ENCODE results near the gene CCDC138.

Gene CCDC138

GRCh38 chr2:108852375-108852774 lies 65.8 kb downstream of the CCDC138 start:
- Histone ChIP-seq H3K9me3 (ENCODE audit: insufficient read depth, low read depth, low read length) (no peaks in the 10 kb centered on the region), H4K8ac (ENCODE audit: low read depth, low read length) (no peak overlapping the region), H3K18ac (ENCODE audit: low read length) (no peak overlapping the region), H2BK120ac (ENCODE audit: insufficient read depth, low read length, poor library complexity) (no peak overlapping the region), H2BK12ac (ENCODE audit: low read length) (no peak overlapping the region), H3K79me1 (ENCODE audit: low read length) (no peaks in the 10 kb centered on the region), H3K14ac (ENCODE audit: low read length) (no peak overlapping the region), H4K12ac (ENCODE audit: low read depth, low read length) (no peak overlapping the region), H3K23ac (ENCODE audit: low read length) (no peak overlapping the region), H3K27me3 (ENCODE audit: insufficient read depth, low read length) (no peaks in the 10 kb centered on the region), H3K9ac (ENCODE audit: low read length) (no peak overlapping the region), H3K36me3 (ENCODE audit: control insufficient read depth in 1 of 2, insufficient read depth in 2 of 2, low read length in 2 of 2) (peaks cover 0 to 6% of the 10 kb centered on the region in 2 experiments), H2AFZ (ENCODE audit: insufficient read depth, low read length, poor library complexity) (no peak overlapping the region), H3K79me2 (ENCODE audit: control insufficient read depth, insufficient read depth, low read length, poor library complexity) (no peaks in the 10 kb centered on the region), H3K4me1 (ENCODE audit: control insufficient read depth in 1 of 2, insufficient read depth in 2 of 2, low read length in 2 of 2) (peaks cover 2 to 3% of the 10 kb centered on the region in 2 experiments), H3K27ac (ENCODE audit: low read depth, low read length) (no peak overlapping the region), H4K91ac (ENCODE audit: low read depth, low read length) (no peak overlapping the region), H3K4me3 (ENCODE audit: low read depth, low read length) (no peak overlapping the region), H3K4ac (ENCODE audit: low read depth, low read length) (no peak overlapping the region), H2AK5ac (ENCODE audit: low read length) (no peak overlapping the region), H3K4me2 (ENCODE audit: low read length) (no peak overlapping the region), H2BK5ac (ENCODE audit: low read depth, low read length, poor library complexity) (no peak overlapping the region)
- no CpG with 5 or more reads among the region's 3 CpGs for WGBS (ENCODE audit: extremely low coverage, insufficient coverage, insufficient read length)
- no peak for DNase-seq

- H2AFZ ChIP-seq (ENCODE audit: insufficient read depth, low read length, poor library complexity) = no peak overlapping the region
- H3K4ac ChIP-seq (ENCODE audit: low read depth, low read length) = no peak overlapping the region
- H3K79me2 ChIP-seq (ENCODE audit: control insufficient read depth, insufficient read depth, low read length, poor library complexity) = no peaks in the 10 kb centered on the region
- H3K4me2 ChIP-seq (ENCODE audit: low read length) = no peak overlapping the region
- no peaks in the 10 kb centered on the region for H3K79me1 ChIP-seq (ENCODE audit: low read length)
- H4K91ac ChIP-seq (ENCODE audit: low read depth, low read length) = no peak overlapping the region
- no peak overlapping the region for H3K14ac ChIP-seq (ENCODE audit: low read length)
- no peak overlapping the region for H4K8ac ChIP-seq (ENCODE audit: low read depth, low read length)
- no peaks in the 10 kb centered on the region for H3K9me3 ChIP-seq (ENCODE audit: insufficient read depth, low read depth, low read length)
- H3K4me3 ChIP-seq (ENCODE audit: low read depth, low read length) = no peak overlapping the region
- H4K12ac ChIP-seq (ENCODE audit: low read depth, low read length) = no peak overlapping the region
- no peak overlapping the region for H3K9ac ChIP-seq (ENCODE audit: low read length)
- no peak overlapping the region for H2BK120ac ChIP-seq (ENCODE audit: insufficient read depth, low read length, poor library complexity)
- peaks cover 3 to 6% of the 10 kb centered on the region in 2 experiments for H3K36me3 ChIP-seq (ENCODE audit: control insufficient read depth in 1 of 2, insufficient read depth in 2 of 2, low read length in 2 of 2)
- H3K18ac ChIP-seq (ENCODE audit: low read length) = no peak overlapping the region
- no peak overlapping the region for H2BK5ac ChIP-seq (ENCODE audit: low read depth, low read length, poor library complexity)
- no peak overlapping the region for H3K23ac ChIP-seq (ENCODE audit: low read length)
- peak; percentile 73 to 77 for DNase-seq
- no CpG with 5 or more reads among the region's 2 CpGs for WGBS (ENCODE audit: extremely low coverage, insufficient coverage, insufficient read length)
- no peak overlapping the region for H2BK12ac ChIP-seq (ENCODE audit: low read length)
- no peak overlapping the region for H2AK5ac ChIP-seq (ENCODE audit: low read length)
- H3K27ac ChIP-seq (ENCODE audit: low read depth, low read length) = no peak overlapping the region
- H3K4me1 ChIP-seq (ENCODE audit: control insufficient read depth in 1 of 2, insufficient read depth in 2 of 2, low read length in 2 of 2) = peaks cover 2 to 3% of the 10 kb centered on the region in 2 experiments
- no peaks in the 10 kb centered on the region for H3K27me3 ChIP-seq (ENCODE audit: insufficient read depth, low read length)
Observed at GRCh38 chr2:108853421-108853820, 66.8 kb downstream of the CCDC138 start.

GRCh38 chr2:108854484-108854883 lies 67.9 kb downstream of the CCDC138 start:
- Histone ChIP-seq H2AK5ac (ENCODE audit: low read length) (no peak overlapping the region), H3K4me2 (ENCODE audit: low read length) (no peak overlapping the region)

DNA sequence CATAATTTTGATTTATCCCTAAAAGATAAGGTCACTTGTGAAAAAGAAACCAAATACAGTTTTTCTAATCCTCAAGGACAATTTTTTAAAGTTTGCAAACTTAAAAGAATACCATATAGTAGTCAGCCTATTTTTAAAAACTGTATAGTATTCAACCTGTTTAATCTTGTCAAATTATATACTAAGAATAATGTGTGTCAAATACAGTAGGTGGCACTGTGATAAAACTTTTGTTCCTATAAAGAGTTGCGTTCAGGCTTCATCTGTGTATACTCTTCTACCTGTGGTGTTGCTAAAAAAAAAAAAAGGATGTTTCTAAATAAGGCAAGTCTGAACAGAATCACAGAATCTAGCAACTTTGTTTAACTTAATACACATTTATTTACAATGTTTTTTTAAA lies 68.6 kb downstream of the CCDC138 start:
- Histone ChIP-seq H3K9ac (ENCODE audit: low read length) (no peak overlapping the region), H3K4me3 (ENCODE audit: low read depth, low read length) (no peak overlapping the region), H2AFZ (ENCODE audit: insufficient read depth, low read length, poor library complexity) (no peak overlapping the region), H2BK12ac (ENCODE audit: low read length) (no peak overlapping the region), H3K9me3 (ENCODE audit: insufficient read depth, low read depth, low read length) (no peaks in the 10 kb centered on the region), H4K91ac (ENCODE audit: low read depth, low read length) (no peak overlapping the region), H3K27ac (ENCODE audit: low read depth, low read length) (no peak overlapping the region), H3K79me2 (ENCODE audit: control insufficient read depth, insufficient read depth, low read length, poor library complexity) (no peaks in the 10 kb centered on the region), H3K4me2 (ENCODE audit: low read length) (no peak overlapping the region), H3K36me3 (ENCODE audit: control insufficient read depth in 1 of 2, insufficient read depth in 2 of 2, low read length in 2 of 2) (peaks cover 3 to 6% of the 10 kb centered on the region in 2 experiments), H3K14ac (ENCODE audit: low read length) (no peak overlapping the region), H3K79me1 (ENCODE audit: low read length) (no peaks in the 10 kb centered on the region), H3K18ac (ENCODE audit: low read length) (no peak overlapping the region), H3K27me3 (ENCODE audit: insufficient read depth, low read length) (no peaks in the 10 kb centered on the region), H3K23ac (ENCODE audit: low read length) (no peak overlapping the region), H4K12ac (ENCODE audit: low read depth, low read length) (no peak overlapping the region), H3K4ac (ENCODE audit: low read depth, low read length) (no peak overlapping the region), H2BK5ac (ENCODE audit: low read depth, low read length, poor library complexity) (no peak overlapping the region), H2BK120ac (ENCODE audit: insufficient read depth, low read length, poor library complexity) (no peak overlapping the region), H4K8ac (ENCODE audit: low read depth, low read length) (no peak overlapping the region), H2AK5ac (ENCODE audit: low read length) (no peak overlapping the region), H3K4me1 (ENCODE audit: control insufficient read depth in 1 of 2, insufficient read depth in 2 of 2, low read length in 2 of 2) (peaks cover 2 to 3% of the 10 kb centered on the region in 2 experiments)
- no CpG with 5 or more reads among the region's 1 CpG for WGBS (ENCODE audit: extremely low coverage, insufficient coverage, insufficient read length)
- DNase-seq = peak in 1 of 2 donors; percentile 54

More at GRCh38 chr2:108854484-108854883, 67.9 kb downstream of the CCDC138 start:
- Histone ChIP-seq H3K9me3 (ENCODE audit: insufficient read depth, low read depth, low read length) (no peaks in the 10 kb centered on the region), H2BK5ac (ENCODE audit: low read depth, low read length, poor library complexity) (no peak overlapping the region), H4K91ac (ENCODE audit: low read depth, low read length) (no peak overlapping the region), H4K8ac (ENCODE audit: low read depth, low read length) (no peak overlapping the region), H3K4me1 (ENCODE audit: control insufficient read depth in 1 of 2, insufficient read depth in 2 of 2, low read length in 2 of 2) (peaks cover 2 to 3% of the 10 kb centered on the region in 2 experiments), H3K4me3 (ENCODE audit: low read depth, low read length) (no peak overlapping the region), H3K9ac (ENCODE audit: low read length) (no peak overlapping the region), H3K14ac (ENCODE audit: low read length) (no peak overlapping the region), H4K12ac (ENCODE audit: low read depth, low read length) (no peak overlapping the region), H2BK12ac (ENCODE audit: low read length) (no peak overlapping the region), H2BK120ac (ENCODE audit: insufficient read depth, low read length, poor library complexity) (no peak overlapping the region), H3K27ac (ENCODE audit: low read depth, low read length) (no peak overlapping the region), H3K18ac (ENCODE audit: low read length) (no peak overlapping the region), H3K27me3 (ENCODE audit: insufficient read depth, low read length) (no peaks in the 10 kb centered on the region), H3K79me2 (ENCODE audit: control insufficient read depth, insufficient read depth, low read length, poor library complexity) (no peaks in the 10 kb centered on the region), H3K4ac (ENCODE audit: low read depth, low read length) (no peak overlapping the region), H3K36me3 (ENCODE audit: control insufficient read depth in 1 of 2, insufficient read depth in 2 of 2, low read length in 2 of 2) (peaks cover 3 to 6% of the 10 kb centered on the region in 2 experiments), H2AFZ (ENCODE audit: insufficient read depth, low read length, poor library complexity) (no peak overlapping the region), H3K79me1 (ENCODE audit: low read length) (no peaks in the 10 kb centered on the region), H3K23ac (ENCODE audit: low read length) (no peak overlapping the region)
- no peak for DNase-seq
- no CpG with 5 or more reads among the region's 1 CpG for WGBS (ENCODE audit: extremely low coverage, insufficient coverage, insufficient read length)
